HG02642 (cell line): ENCODE data around the gene CAMKV.
"Not testable (repeated sequence)": the region's sequence is repeated elsewhere in the genome, so short reads cannot be mapped to it uniquely, and the experiment has no call there.

Experiments used
- ATAC-seq: cut with Tn5 transposase; IDR thresholded peaks from one replicate; pipeline ENCODE4 v1.9.1; 2021; ENCODE audit warnings: mild to moderate bottlenecking; ENCODE audit not compliant: unreplicated experiment, poor library complexity

CAMKV gene

GRCh38 chr3:49869525-49870126 is at the start of gene CAMKV:
Gene CAMKV (minus strand): TSS chr3:49869906. CDS start chr3:49862388, 7,518 bp downstream.
- ATAC-seq = no peak

DNA sequence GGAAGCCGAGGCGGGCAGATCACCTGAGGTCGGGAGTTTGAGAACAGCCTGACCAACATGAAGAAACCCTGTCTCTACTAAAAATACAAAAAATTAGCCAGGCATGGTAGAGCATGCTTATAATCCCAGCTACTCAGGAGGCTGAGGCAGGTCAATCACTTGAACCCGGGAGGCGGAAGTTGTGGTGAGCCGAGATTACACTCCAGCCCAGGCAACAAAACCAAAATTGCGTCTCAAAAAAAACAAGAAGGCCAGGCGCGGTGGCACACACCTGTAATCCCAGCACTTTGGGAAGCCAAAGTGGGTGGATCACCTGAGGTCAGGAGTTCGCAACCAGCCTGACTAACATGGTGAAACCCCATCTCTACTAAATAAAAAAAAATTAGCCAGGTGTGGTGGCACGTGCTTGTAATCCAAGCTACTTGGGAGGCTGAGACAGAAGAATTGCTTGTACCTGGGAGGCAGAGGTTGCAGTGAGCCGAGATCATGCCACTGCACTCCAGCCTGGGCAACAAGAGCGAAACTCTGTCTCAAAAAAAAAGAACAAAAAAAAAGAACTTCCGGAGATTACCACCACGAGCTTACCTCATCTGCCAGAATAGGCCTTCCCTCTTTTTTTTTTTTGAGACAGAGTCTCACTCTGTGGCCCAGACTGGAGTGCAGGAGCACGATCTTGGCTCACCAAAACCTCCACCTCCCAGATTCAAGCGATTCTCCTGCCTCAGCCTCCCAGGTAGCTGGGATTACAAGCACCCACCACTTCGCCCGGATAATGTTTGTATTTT is 48.3 kb upstream of the CAMKV start:
- ATAC-seq = not testable (repeated sequence)

- ATAC-seq = no peak
These were observed 47.0 kb upstream of the CAMKV start for GRCh38 chr3:49916686-49917085.

DNA sequence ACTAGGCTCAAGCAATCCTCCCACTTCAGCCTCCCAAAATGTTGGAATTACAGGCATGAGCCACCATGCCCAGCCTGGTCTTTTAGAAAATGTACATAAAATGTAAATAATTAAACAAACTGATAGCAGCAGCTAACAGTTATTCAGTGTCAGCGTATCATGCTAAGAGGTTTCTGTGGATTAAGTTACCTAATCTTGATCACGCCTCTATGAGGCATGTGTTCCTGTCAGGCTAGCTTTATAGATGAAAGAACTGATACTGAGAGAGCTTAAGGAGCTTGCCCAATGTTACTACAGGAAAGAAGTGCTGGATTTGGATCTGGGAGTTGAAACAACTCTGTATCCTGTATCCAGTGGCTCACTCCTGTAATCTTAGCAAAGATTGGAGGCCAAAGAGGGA is 45.2 kb upstream of the CAMKV start:
- no peak for ATAC-seq

DNA sequence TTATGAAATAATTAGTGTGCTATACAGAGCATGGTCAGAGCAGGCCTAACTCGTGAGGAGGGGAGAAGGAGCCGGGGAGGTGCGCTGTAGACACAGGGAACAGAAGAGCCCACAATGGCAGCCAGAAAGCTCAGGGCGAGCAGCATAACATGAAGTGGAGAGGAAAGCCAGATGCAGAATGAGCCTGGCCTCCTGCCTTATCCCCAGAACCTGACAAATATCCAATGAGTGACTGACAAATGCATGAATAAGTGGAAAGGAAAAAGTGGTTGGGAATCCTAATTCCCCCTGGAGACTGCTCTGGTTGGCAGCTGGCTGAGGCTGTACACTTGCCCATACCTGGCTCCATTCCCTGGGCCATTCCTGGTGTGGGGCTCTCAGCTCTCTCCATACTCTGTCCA is 43.2 kb upstream of the CAMKV start:
- ATAC-seq = no peak

- no peak for ATAC-seq
These were observed 41.9 kb upstream of the CAMKV start for GRCh38 chr3:49911611-49912010.

GRCh38 chr3:49911124-49911420 is 41.4 kb upstream of the CAMKV start:
- no peak for ATAC-seq

GRCh38 chr3:49910409-49911123 is 40.9 kb upstream of the CAMKV start:
- ATAC-seq = no peak

DNA sequence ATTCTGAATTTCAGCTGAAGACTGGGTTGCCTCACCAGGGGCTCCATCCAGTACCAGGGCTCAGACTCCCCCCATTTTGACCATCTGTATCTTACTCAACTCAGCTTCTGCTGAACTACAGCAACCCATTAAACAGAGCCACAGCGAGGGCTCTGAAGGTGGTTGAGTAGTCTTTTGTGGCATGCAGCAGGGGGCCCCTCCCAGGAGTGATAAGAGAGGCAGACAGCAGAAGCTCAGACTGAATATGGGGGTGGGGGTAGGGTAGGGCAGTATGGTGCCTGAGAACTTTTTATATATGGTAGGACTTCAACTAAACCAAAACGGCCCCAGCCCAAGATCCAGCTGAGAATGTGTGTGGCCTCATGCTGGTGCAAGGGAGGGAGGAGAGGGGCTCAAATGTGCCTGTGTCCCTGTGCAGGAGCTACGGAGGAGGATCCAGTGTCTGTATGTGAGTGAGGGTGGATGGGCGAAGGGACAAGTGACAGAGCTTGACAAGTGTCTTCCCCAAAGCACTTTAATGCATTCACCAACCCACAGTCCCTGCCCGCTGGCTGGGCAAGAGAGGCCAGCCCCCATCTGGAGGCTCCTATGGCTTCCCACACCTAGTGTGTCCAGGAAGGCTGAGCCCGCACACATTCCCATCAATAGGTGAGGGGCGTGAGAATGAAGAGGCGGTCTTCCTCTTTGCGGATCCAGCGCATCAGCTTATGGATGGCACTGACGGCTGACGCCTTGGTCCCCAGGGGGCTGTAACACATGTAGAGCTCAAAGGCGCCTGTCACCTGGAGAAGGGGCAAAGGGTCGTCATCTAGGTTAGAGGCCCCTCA is 38.9 kb upstream of the CAMKV start:
- ATAC-seq = no peak

- no peak for ATAC-seq
These were observed 36.5 kb upstream of the CAMKV start for GRCh38 chr3:49906073-49906743.

- not testable (repeated sequence) for ATAC-seq
These were observed 34.7 kb upstream of the CAMKV start for GRCh38 chr3:49904448-49904847.

GRCh38 chr3:49903451-49904424 is 34.0 kb upstream of the CAMKV start, which contains the start of gene MST1R:
Gene MST1R (minus strand): TSS chr3:49903873. CDS start chr3:49903609, 264 bp downstream.
- ATAC-seq = peak; percentile 69

DNA sequence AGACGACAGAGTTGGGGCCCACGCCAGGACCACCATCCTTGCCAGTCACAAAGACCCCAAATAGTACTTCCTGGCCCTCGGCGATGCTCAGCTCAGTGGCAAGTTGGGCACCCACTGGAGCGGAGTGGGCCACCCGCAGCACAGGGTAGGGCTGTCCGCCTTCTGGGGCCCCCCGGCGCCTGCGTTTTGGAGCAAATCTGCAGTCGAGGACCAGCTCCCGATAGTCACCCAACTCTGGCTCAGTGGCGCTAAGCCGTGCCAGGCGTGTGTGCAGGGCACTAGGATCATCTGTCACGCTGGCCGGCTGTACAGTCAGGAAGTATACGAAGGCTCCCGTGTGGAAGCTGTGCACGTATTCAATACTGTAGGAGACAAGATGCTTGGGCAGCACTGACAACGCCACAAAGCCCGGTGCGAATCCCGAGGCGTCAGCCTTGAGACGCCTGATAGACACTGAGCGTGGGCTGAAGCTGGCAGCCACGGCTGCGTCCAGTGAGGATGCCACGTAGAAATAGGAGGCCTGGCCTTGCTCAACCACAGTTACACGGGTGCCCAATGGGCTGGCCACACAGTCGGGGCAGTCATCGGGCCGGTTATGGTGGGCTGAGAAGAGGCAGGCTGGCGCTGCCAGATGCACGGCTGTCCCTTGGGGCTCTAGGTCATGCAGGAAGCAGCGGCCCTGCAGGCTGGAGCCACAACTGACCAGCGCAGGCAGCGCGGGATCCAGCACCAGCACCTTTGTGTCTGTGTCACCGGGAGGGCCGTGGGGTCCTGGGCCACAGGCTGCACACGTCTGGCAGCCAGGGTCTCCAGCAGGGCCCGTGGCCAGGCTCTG is 33.0 kb upstream of the CAMKV start:
- no peak for ATAC-seq

DNA sequence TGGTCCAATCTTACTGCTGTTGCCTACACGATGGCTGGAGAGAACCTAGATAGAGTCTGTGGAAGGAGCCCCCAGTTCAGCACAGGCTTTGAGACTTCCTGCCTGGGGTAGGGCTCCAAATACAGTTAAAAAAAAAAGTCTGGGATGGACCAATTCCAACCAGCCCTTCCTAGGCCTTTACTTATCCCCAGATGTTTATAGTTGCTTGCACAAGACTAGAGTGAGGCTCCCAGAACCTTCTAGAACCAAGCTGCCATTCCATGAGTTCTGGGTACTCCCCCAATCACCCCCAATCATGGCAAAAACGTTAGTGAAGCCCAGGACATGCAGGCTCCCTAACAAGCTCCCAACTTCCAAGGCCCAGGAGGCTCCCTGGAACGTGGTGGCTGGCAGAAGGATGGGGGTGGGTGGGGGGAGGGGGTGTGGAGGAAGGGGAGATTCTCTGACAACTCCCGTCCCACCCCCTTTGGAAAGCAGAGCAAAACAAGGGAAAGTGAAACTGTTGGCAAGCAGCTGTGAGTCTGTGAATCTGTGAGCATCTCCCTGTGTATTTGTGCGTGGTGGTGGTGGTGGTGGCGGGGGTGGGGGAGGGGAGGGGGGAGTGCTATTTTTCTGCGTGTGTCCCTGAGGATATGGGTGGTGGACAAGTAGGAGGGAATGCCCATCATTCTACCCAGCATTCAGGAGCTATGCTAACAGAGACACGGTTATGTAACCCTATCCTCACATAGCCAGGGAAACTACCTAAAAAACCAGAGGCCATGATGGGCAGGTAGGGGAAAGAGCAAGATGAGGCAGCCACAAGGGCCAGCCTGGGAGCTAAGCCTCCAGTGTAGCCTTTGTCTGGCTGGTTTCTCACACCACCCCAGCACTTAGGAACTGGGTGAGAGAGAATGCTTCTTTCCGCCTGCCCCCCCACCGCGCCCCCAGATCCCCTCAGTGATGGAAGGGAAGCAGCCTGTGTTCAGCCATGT is 31.9 kb upstream of the CAMKV start:
- ATAC-seq = no peak

- no peak for ATAC-seq
These were observed 30.9 kb upstream of the CAMKV start for GRCh38 chr3:49900491-49901153.

- ATAC-seq = no peak
These were observed 30.1 kb upstream of the CAMKV start for GRCh38 chr3:49899815-49900214.
